ENCODE measurements around the gene ELFN1.

The ELFN1 gene

GRCh38 chr7:1723254-1723653 is 53.2 kb downstream of the ELFN1 start:
- in situ Hi-C loops (cut with MboI; ENCODE audit: low sequenced_read_pairs) = no loop called here

- in situ Hi-C loops (cut with MboI; ENCODE audit: low sequenced_read_pairs) = no loop called here
These were observed 54.2 kb downstream of the ELFN1 start for GRCh38 chr7:1724118-1724910.

GRCh38 chr7:1725199-1725690 is 55.2 kb downstream of the ELFN1 start:
- in situ Hi-C loops (cut with MboI; ENCODE audit: low sequenced_read_pairs) = no loop called here

- in situ Hi-C loops (cut with MboI; ENCODE audit: low sequenced_read_pairs) = no loop called here
These were observed 55.9 kb downstream of the ELFN1 start for GRCh38 chr7:1725766-1726630.

- in situ Hi-C loops (cut with MboI; ENCODE audit: low sequenced_read_pairs) = no loop called here
These were observed 57.0 kb downstream of the ELFN1 start for GRCh38 chr7:1727079-1727478.

GRCh38 chr7:1727812-1728570 is 57.9 kb downstream of the ELFN1 start:
- in situ Hi-C loops (cut with MboI; ENCODE audit: low sequenced_read_pairs) = no loop called here

GRCh38 chr7:1729183-1729582 is 59.1 kb downstream of the ELFN1 start:
- in situ Hi-C loops (cut with MboI; ENCODE audit: low sequenced_read_pairs) = no loop called here

GRCh38 chr7:1729773-1730172 is 59.7 kb downstream of the ELFN1 start:
- in situ Hi-C loops (cut with MboI; ENCODE audit: low sequenced_read_pairs) = no loop called here

GRCh38 chr7:1732072-1732471 is 62.0 kb downstream of the ELFN1 start:
- in situ Hi-C loops (cut with MboI; ENCODE audit: low sequenced_read_pairs) = no loop called here

- in situ Hi-C loops (cut with MboI; ENCODE audit: low sequenced_read_pairs) = no loop called here
These were observed 62.6 kb downstream of the ELFN1 start for GRCh38 chr7:1732645-1733044.

- in situ Hi-C loops (cut with MboI; ENCODE audit: low sequenced_read_pairs) = no loop called here
These were observed 63.3 kb downstream of the ELFN1 start for GRCh38 chr7:1733206-1733907.

- in situ Hi-C loops (cut with MboI; ENCODE audit: low sequenced_read_pairs) = no loop called here
These were observed 64.0 kb downstream of the ELFN1 start for GRCh38 chr7:1733908-1734730.

- in situ Hi-C loops (cut with MboI; ENCODE audit: low sequenced_read_pairs) = no loop called here
These were observed 65.2 kb downstream of the ELFN1 start for GRCh38 chr7:1735262-1735661.

GRCh38 chr7:1735806-1736483 is 65.9 kb downstream of the ELFN1 start:
- in situ Hi-C loops (cut with MboI; ENCODE audit: low sequenced_read_pairs) = no loop called here

- in situ Hi-C loops (cut with MboI; ENCODE audit: low sequenced_read_pairs) = no loop called here
These were observed 66.4 kb downstream of the ELFN1 start for GRCh38 chr7:1736484-1736817.

GRCh38 chr7:1736830-1737229 is 66.8 kb downstream of the ELFN1 start:
- in situ Hi-C loops (cut with MboI; ENCODE audit: low sequenced_read_pairs) = no loop called here

- in situ Hi-C loops (cut with MboI; ENCODE audit: low sequenced_read_pairs) = no loop called here
These were observed 67.4 kb downstream of the ELFN1 start for GRCh38 chr7:1737523-1737922.

- in situ Hi-C loops (cut with MboI; ENCODE audit: low sequenced_read_pairs) = no loop called here
These were observed 67.9 kb downstream of the ELFN1 start for GRCh38 chr7:1737956-1738355.

GRCh38 chr7:1738511-1738910 is 68.4 kb downstream of the ELFN1 start:
- in situ Hi-C loops (cut with MboI; ENCODE audit: low sequenced_read_pairs) = no loop called here

Measured in HL-60/S4 (cell line).